Measurements from ENCODE around the gene ZNF433.

GRCh38 chr19:12034198-12034597 is 1.3 kb downstream of the ZNF433 start:
- TF ChIP-seq YY1 (IDR thresholded peaks at IDR 0.05; ENCODE audit: insufficient read depth, insufficient read length): no peak
- no peak for TF ChIP-seq SUZ12 (IDR thresholded peaks at IDR 0.05; ENCODE audit: extremely low read depth, insufficient read depth, insufficient read length)
- no peak for TF ChIP-seq ZNF274 (IDR thresholded peaks at IDR 0.05; ENCODE audit: low read depth, low read length)
